Measurements from ENCODE around the gene GLI2.

GLI2 gene

DNA sequence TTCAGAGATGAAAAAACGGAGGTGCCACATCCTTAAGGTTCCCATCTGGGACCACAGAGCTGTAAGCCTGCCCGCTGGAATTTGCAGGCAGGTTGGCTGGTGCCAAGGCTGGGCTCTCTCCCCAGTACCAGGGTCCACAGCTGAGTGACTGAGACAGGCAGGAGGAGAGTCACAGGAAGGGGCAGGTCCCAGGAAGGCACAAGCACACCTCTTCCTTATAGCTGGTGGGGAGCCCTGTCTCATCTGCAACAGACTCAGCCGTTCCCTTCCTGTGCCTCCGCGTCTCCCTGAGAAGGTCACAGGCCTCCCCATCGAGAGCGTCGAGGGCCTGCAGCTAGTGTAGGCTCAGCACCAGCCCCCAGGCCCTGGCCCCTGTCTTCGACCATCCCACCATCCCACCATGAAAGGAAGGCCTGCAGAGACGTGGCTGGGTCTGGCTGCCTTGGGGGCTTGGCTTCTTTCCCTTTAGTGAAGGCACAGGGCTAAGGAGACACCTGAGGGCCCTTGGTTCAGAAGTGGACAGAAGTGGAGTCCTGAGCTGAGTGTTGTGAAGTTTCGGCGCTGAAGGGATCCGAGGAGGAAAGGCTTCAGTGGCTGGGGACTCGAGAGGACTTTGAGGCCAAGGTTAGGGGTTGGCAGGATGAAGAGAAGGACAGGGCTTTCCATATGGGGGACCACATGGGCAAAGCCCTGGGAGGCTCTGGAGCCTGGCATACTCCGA, 26.8 kb downstream of the GLI2 start:
- H3K4me3 ChIP-seq (ENCODE audit: low read depth, low read length), result no peak overlapping the region
- TF ChIP-seq POLR2A (IDR thresholded peaks at IDR 0.05; ENCODE audit: extremely low read depth, insufficient read length) (no peak), CTCF (IDR thresholded peaks at IDR 0.05; ENCODE audit: low read depth, low read length) (no peak), MYC (IDR thresholded peaks at IDR 0.05; ENCODE audit: low read depth, low read length) (no peak), MAX (IDR thresholded peaks at IDR 0.05; ENCODE audit: low read depth, low read length) (no peak)
- no peak for DNase-seq (ENCODE audit: low read depth)

DNA sequence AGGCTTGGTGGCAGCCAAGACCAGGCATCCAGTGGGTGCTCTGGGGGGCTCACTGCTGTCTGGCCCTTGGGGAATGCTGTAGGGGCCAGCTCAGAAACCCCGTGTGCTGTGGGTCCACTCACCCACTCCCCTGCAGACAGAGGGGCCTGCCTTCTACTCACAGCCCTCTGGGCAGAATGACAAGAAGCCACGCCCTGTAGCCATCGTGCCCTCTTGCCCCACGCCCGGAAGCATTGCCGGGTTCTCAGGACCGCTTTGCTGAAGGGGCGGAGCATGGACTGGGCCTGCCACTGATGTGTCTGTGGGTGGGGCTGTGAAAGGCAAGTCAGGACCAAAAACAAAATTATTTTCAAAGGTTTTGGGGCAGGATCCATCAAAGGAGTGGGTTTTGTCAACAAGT, 27.8 kb downstream of the GLI2 start:
- H3K4me3 ChIP-seq (ENCODE audit: low read depth, low read length), result no peak overlapping the region
- TF ChIP-seq CTCF (IDR thresholded peaks at IDR 0.05; ENCODE audit: low read depth, low read length) (no peak), MAX (IDR thresholded peaks at IDR 0.05; ENCODE audit: low read depth, low read length) (no peak), POLR2A (IDR thresholded peaks at IDR 0.05; ENCODE audit: extremely low read depth, insufficient read length) (no peak), MYC (IDR thresholded peaks at IDR 0.05; ENCODE audit: low read depth, low read length) (no peak)
- no peak for DNase-seq (ENCODE audit: low read depth)

- TF ChIP-seq MYC (IDR thresholded peaks at IDR 0.05; ENCODE audit: low read depth, low read length) (no peak), CTCF (IDR thresholded peaks at IDR 0.05; ENCODE audit: low read depth, low read length) (no peak), POLR2A (IDR thresholded peaks at IDR 0.05; ENCODE audit: extremely low read depth, insufficient read length) (no peak), MAX (IDR thresholded peaks at IDR 0.05; ENCODE audit: low read depth, low read length) (no peak)
- DNase-seq (ENCODE audit: low read depth), result no peak
- H3K4me3 ChIP-seq (ENCODE audit: low read depth, low read length), result no peak overlapping the region
Measured at GRCh38 chr2:120763931-120764330, 28.3 kb downstream of the GLI2 start.

GRCh38 chr2:120764492-120764891, 28.8 kb downstream of the GLI2 start:
- H3K4me3 ChIP-seq (ENCODE audit: low read depth, low read length), result no peak overlapping the region
- DNase-seq (ENCODE audit: low read depth), result no peak
- TF ChIP-seq MAX (IDR thresholded peaks at IDR 0.05; ENCODE audit: low read depth, low read length) (no peak), MYC (IDR thresholded peaks at IDR 0.05; ENCODE audit: low read depth, low read length) (no peak), POLR2A (IDR thresholded peaks at IDR 0.05; ENCODE audit: extremely low read depth, insufficient read length) (no peak), CTCF (IDR thresholded peaks at IDR 0.05; ENCODE audit: low read depth, low read length) (no peak)

GRCh38 chr2:120764991-120765677, 29.5 kb downstream of the GLI2 start:
- TF ChIP-seq POLR2A (IDR thresholded peaks at IDR 0.05; ENCODE audit: extremely low read depth, insufficient read length), result no peak
- TF ChIP-seq MAX (IDR thresholded peaks at IDR 0.05; ENCODE audit: low read depth, low read length), result no peak
- TF ChIP-seq CTCF (IDR thresholded peaks at IDR 0.05; ENCODE audit: low read depth, low read length), result no peak
- no peak for TF ChIP-seq MYC (IDR thresholded peaks at IDR 0.05; ENCODE audit: low read depth, low read length)
- DNase-seq (ENCODE audit: low read depth), result no peak
- no peak overlapping the region for H3K4me3 ChIP-seq (ENCODE audit: low read depth, low read length)

Measured in NB4 (cell line).